ENCODE results near the gene ANO1. TPM values are rescaled to one million over a fixed set of nuclear protein-coding genes. Genes with fewer than 3 reads are reported as not detected.

The ANO1 gene
- 0.35 and 0.43 TPM in 2 replicates for total RNA-seq

GRCh38 chr11:70078095-70078780 lies at the start of gene ANO1:
ANO1 (plus strand) TSS chr11:70078317; CDS start chr11:70078607, 290 bp downstream.

GRCh38 chr11:70202920-70203750 lies 125.0 kb downstream of the ANO1 start, which contains the start of gene FADD:
FADD (plus strand) TSS chr11:70203296; CDS start chr11:70203460, 164 bp downstream.

Other genes with a start within 250 kb of the ANO1 start
- 20.6 and 29.6 TPM in 2 replicates for gene FADD, start 125.0 kb downstream of the ANO1 start, total RNA-seq
- gene PPFIA1, start 192.4 kb downstream of the ANO1 start, total RNA-seq: 26.0 and 34.0 TPM in 2 replicates

Data from pericardium fibroblast (primary cell).